ENCODE data around the gene NAXE. TPM values are rescaled to one million over a fixed set of nuclear protein-coding genes. Genes with fewer than 3 reads are reported as not detected.

NAXE gene
- polyA plus RNA-seq, 1 experiment = 29.9 TPM

GRCh38 chr1:156639601-156640101 lies 48.1 kb downstream of the NAXE start:
- Histone ChIP-seq H3K9me3 (ENCODE audit: control insufficient read depth, insufficient read depth, low read length) (no peaks in the 10 kb centered on the region; the same call in 1 of the 2 replicates), H3K27me3 (ENCODE audit: control insufficient read depth, insufficient read depth, low read length) (peaks cover 88% of the 10 kb centered on the region), H3K27ac (ENCODE audit: low read depth, low read length) (no peak overlapping the region), H3K4me3 (ENCODE audit: low read depth, low read length) (no peak overlapping the region)
- POLR2A ChIA-PET = no interaction called here
- DNase-seq (ENCODE audit: low read depth, low spot score) = no peak
- TF ChIP-seq, protein P1, sequence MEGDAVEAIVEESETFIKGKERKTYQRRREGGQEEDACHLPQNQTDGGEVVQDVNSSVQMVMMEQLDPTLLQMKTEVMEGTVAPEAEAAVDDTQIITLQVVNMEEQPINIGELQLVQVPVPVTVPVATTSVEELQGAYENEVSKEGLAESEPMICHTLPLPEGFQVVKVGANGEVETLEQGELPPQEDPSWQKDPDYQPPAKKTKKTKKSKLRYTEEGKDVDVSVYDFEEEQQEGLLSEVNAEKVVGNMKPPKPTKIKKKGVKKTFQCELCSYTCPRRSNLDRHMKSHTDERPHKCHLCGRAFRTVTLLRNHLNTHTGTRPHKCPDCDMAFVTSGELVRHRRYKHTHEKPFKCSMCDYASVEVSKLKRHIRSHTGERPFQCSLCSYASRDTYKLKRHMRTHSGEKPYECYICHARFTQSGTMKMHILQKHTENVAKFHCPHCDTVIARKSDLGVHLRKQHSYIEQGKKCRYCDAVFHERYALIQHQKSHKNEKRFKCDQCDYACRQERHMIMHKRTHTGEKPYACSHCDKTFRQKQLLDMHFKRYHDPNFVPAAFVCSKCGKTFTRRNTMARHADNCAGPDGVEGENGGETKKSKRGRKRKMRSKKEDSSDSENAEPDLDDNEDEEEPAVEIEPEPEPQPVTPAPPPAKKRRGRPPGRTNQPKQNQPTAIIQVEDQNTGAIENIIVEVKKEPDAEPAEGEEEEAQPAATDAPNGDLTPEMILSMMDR (IDR thresholded peaks at IDR 0.05; ENCODE audit: low read depth, low read length) = no peak
- CTCF ChIA-PET = interaction anchor here (0.6 to 0.9 kb wide), 2 partner anchors 13 to 18 kb away, joined by 3 read pairs; no protein-coding TSS in a partner anchor

DNA sequence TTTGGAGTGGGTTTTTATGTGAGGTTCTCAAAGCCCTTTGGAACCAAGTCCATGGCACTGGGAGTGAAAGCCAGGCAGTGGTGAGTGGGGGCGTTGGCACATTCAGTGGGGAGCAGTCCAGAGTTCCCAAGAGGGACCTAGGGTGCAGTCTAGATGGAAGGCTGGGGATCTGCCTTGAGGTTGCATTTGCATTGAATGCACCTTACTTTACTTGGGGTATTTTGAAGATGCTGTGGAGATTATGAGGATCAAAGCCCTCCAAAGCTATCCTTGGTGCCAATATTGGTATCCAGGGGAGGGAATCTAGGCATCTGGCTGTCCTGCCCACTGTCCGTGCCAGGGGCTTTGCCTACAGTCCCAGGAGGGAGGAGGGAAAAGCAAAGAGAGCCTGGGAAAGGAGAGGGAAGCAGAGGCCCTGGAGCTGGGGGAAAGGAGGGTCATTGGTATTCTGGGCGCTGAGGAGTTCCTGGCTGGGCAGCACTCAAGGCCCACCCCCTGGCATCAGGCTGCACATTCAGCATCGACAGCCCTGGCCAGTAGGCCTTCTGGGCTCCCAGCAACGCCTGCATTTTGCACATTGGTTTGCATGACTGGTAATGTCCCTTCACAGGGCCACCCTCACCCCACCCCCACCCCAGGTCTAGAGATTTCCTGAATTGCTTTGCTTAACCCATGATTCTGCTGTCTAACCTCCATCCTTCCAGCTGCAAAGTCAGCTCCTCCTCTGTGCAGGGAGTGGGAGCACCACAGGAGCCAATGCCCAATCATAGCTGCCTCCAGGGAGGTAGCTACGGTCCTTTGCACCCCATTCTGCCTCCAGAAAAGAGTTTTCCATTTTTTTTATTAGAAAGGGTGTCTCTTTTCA lies 49.5 kb downstream of the NAXE start:
- Histone ChIP-seq H3K27me3 (ENCODE audit: control insufficient read depth, insufficient read depth, low read length) (peaks cover 90% of the 10 kb centered on the region), H3K27ac (ENCODE audit: low read depth, low read length) (no peak overlapping the region), H3K9me3 (ENCODE audit: control insufficient read depth, insufficient read depth, low read length) (no peaks in the 10 kb centered on the region; the same call in 1 of the 2 replicates), H3K4me3 (ENCODE audit: low read depth, low read length) (no peak overlapping the region)
- no peak for DNase-seq (ENCODE audit: low read depth, low spot score)
- TF ChIP-seq, protein P1 (IDR thresholded peaks at IDR 0.05; ENCODE audit: low read depth, low read length) = no peak
- CTCF ChIA-PET = interaction anchor here (0.7 to 1.5 kb wide), 5 partner anchors 12 to 48 kb away, joined by 3 to 10 read pairs (median 4); no protein-coding TSS in a partner anchor
- POLR2A ChIA-PET = no interaction called here

- H3K9me3 ChIP-seq (ENCODE audit: control insufficient read depth, insufficient read depth, low read length) = no peaks in the 10 kb centered on the region; the same call in 1 of the 2 replicates
- POLR2A ChIA-PET = no interaction called here
- CTCF ChIA-PET = interaction anchor here (0.7 to 2.3 kb wide), 7 partner anchors 11 to 64 kb away, joined by 3 to 10 read pairs (median 4); partner anchors contain the start of gene CRABP2
- peak within 1 kb of the TSS; percentile 37 for H3K4me3 ChIP-seq (ENCODE audit: low read depth, low read length)
- H3K27me3 ChIP-seq (ENCODE audit: control insufficient read depth, insufficient read depth, low read length) = peaks cover 91% of the 10 kb centered on the region
- no peak within 1 kb of the TSS for H3K27ac ChIP-seq (ENCODE audit: low read depth, low read length)
- DNase-seq (ENCODE audit: low read depth, low spot score) = no peak
- TF ChIP-seq, protein P1 (IDR thresholded peaks at IDR 0.05; ENCODE audit: low read depth, low read length) = no peak
These were observed 50.2 kb downstream of the NAXE start, which contains the start of gene BCAN for GRCh38 chr1:156641761-156642264. Gene BCAN (plus strand): TSS chr1:156642117. CDS start chr1:156646055, 3,938 bp downstream.

- H3K27me3 ChIP-seq (ENCODE audit: control insufficient read depth, insufficient read depth, low read length) = peaks cover 94% of the 10 kb centered on the region
- peak overlapping the region; percentile 27 for H3K4me3 ChIP-seq (ENCODE audit: low read depth, low read length)
- DNase-seq (ENCODE audit: low read depth, low spot score) = no peak
These were observed 50.9 kb downstream of the NAXE start for GRCh38 chr1:156642265-156643048.

More at GRCh38 chr1:156642265-156643048, 50.9 kb downstream of the NAXE start:
- CTCF ChIA-PET = interaction anchor here (0.5 to 2.3 kb wide), 6 partner anchors 15 to 281 kb away, joined by 3 to 9 read pairs (median 4); partner anchors contain the start of genes CRABP2 and NES
- no peak overlapping the region for H3K27ac ChIP-seq (ENCODE audit: low read depth, low read length)
- TF ChIP-seq, protein P1 (IDR thresholded peaks at IDR 0.05; ENCODE audit: low read depth, low read length) = no peak
- no peaks in the 10 kb centered on the region; the same call in 1 of the 2 replicates for H3K9me3 ChIP-seq (ENCODE audit: control insufficient read depth, insufficient read depth, low read length)
- POLR2A ChIA-PET = no interaction called here
